HepG2 (cell line): ENCODE data around the gene DCST2. TPM values are rescaled to one million over a fixed set of nuclear protein-coding genes. Genes with fewer than 3 reads are reported as not detected.

ENCODE experiments used
- ATAC-seq: fragments of 200-7000 bp; cut with Tn5 transposase; 3 replicates; pipeline ENCODE4 v1.9.1; 2020; ENCODE audit warnings: mild to moderate bottlenecking, moderate library complexity
- BruUV-seq: library from RNA; stranded (reverse); fragments of 400-500 nt; replicated peaks from 2 replicates; lab custom pipeline; 2021; lab: Mats Ljungman, UMichigan
- CTCF ChIA-PET: fragments of 300-600 bp; formaldehyde crosslinking; extraction: SDS; loops from one replicate; lab custom pipeline; 2021; ENCODE audit warnings: low total read pairs, inconsistent platforms, low intra/inter-chr PET ratio; lab: Yijun Ruan, JAX
- POLR2A ChIA-PET: fragments of 350-600 bp; sonication (Branson Sonifier 250); formaldehyde crosslinking; loops from one replicate; lab custom pipeline; 2020; ENCODE audit warnings: antibody characterized with exemption, inconsistent platforms; lab: Yijun Ruan, JAX
- DNase-seq: peaks from one replicate; pipeline ENCODE4 v3.0.0-alpha.2; 2015; ENCODE audit warnings: low spot score
- FAIRE-seq: peaks from 3 replicates; lab custom pipeline; 2011; peaks lifted over from hg19 to GRCh38; lab: Jason Lieb, UNC
- H2AFZ ChIP-seq: one replicate; pipeline ENCODE4 v1.6.1; 2011; ENCODE audit warnings: low read length, inconsistent platforms
- H3K27ac ChIP-seq: fragments of 300-600 bp; 3 replicates; pipeline ENCODE4 v1.8.0; 2011; ENCODE audit warnings: mixed run types, mild to moderate bottlenecking, mixed read lengths, low read length, inconsistent platforms; ENCODE audit not compliant: insufficient read depth; ENCODE audit errors: extremely low read length
- H3K27me3 ChIP-seq, 2 experiments: fragments of 200-600 bp in 1 of 2; 2 replicates in 1 of 2; 3 replicates in 1 of 2; pipeline versions ENCODE4 v1.6.0 to v1.8.0; 2011; ENCODE audit warnings: low read length in 2 of 2, mild to moderate bottlenecking in 2 of 2, moderate library complexity in 2 of 2, inconsistent platforms in 1 of 2; ENCODE audit not compliant: insufficient read depth in 2 of 2, control insufficient read depth in 1 of 2
- H3K36me3 ChIP-seq, 2 experiments: fragments of 200-600 bp in 1 of 2; replicated peaks in 1 of 2; 2 replicates in 1 of 2; 3 replicates in 1 of 2; pipeline versions ENCODE4 v1.5.1 to v1.8.0; 2011; ENCODE audit warnings: low read length in 2 of 2, inconsistent platforms in 1 of 2; ENCODE audit not compliant: insufficient read depth in 2 of 2, control insufficient read depth in 1 of 2
- H3K4me1 ChIP-seq: 2 replicates; pipeline ENCODE4 v1.5.1; 2012; ENCODE audit warnings: low read length, inconsistent platforms; ENCODE audit not compliant: insufficient read depth
- H3K4me2 ChIP-seq: 2 replicates; pipeline ENCODE4 v1.6.0; 2011; ENCODE audit warnings: low read depth, low read length, inconsistent platforms
- H3K4me3 ChIP-seq, 3 experiments: fragments of 200-600 bp in 1 of 3; sonication (generic), shearing (Covaris generic) in 1 of 3; replicated peaks in 1 of 3; 2 replicates each; pipeline ENCODE4 v1.5.1; 2011 to 2016; ENCODE audit warnings: low read length in 3 of 3, inconsistent platforms in 2 of 3, low read depth in 2 of 3, mild to moderate bottlenecking in 2 of 3, control low read depth in 1 of 3, mixed read lengths in 1 of 3; ENCODE audit not compliant: insufficient read depth in 1 of 3
- H3K79me2 ChIP-seq: one replicate; pipeline ENCODE4 v1.6.1; 2011; ENCODE audit warnings: low read length, inconsistent platforms; ENCODE audit not compliant: insufficient read depth
- H3K9ac ChIP-seq: 2 replicates; pipeline ENCODE4 v1.6.0; 2011; ENCODE audit warnings: mild to moderate bottlenecking, low read depth, low read length, inconsistent platforms; ENCODE audit not compliant: insufficient read depth
- H3K9me3 ChIP-seq: 2 replicates; pipeline ENCODE4 v1.5.1; 2012; ENCODE audit warnings: mild to moderate bottlenecking, low read length
- H4K20me1 ChIP-seq: 2 replicates; pipeline ENCODE4 v1.6.0; 2011; ENCODE audit warnings: inconsistent platforms, mild to moderate bottlenecking, low read length, moderate library complexity; ENCODE audit not compliant: insufficient read depth
- AGO2 ChIP-seq: fragments of 200-400 bp; formaldehyde crosslinking; optimal IDR thresholded peaks from 2 replicates; pipeline ENCODE3; 2017; ENCODE audit warnings: mild to moderate bottlenecking, low read depth, low read length, moderate library complexity
- ESRRA ChIP-seq: sonication (generic); formaldehyde crosslinking; IDR thresholded peaks from 2 replicates; pipeline ENCODE4 v1.5.1; 2020; ENCODE audit warnings: mild to moderate bottlenecking, low read depth, missing genetic modification reagents
- GABPA ChIP-seq, 2 experiments: IDR thresholded peaks; 2 replicates each; pipeline ENCODE4 v1.6.1; 2011 to 2016; ENCODE audit warnings: low read depth in 2 of 2, low read length in 1 of 2, missing biosample characterization in 1 of 2, missing genetic modification characterization in 1 of 2
- KLF16 ChIP-seq, 2 experiments: sonication (generic) in 1 of 2; formaldehyde crosslinking in 1 of 2; IDR thresholded peaks; 2 replicates each; pipeline versions ENCODE4 v1.6.1 to v1.8.0; 2016 to 2023; ENCODE audit warnings: missing genetic modification reagents in 2 of 2, missing compliant biosample characterization in 1 of 2
- MAFF ChIP-seq: IDR thresholded peaks from 2 replicates; pipeline ENCODE4 v1.6.1; 2011; ENCODE audit warnings: low read depth, low read length, improper control_type of control experiment
- NR1H2 ChIP-seq: sonication (generic); formaldehyde crosslinking; IDR thresholded peaks from 2 replicates; pipeline ENCODE4 v1.8.1; 2022; ENCODE audit warnings: low read depth, missing genetic modification reagents, borderline replicate concordance
- NRL ChIP-seq: sonication (generic); formaldehyde crosslinking; IDR thresholded peaks from 2 replicates; pipeline ENCODE4 v1.5.0; 2020; ENCODE audit warnings: missing genetic modification reagents, mild to moderate bottlenecking, moderate library complexity, borderline replicate concordance
- PATZ1 ChIP-seq: sonication (generic); formaldehyde crosslinking; IDR thresholded peaks from 2 replicates; pipeline ENCODE4 v1.4.0; 2020; ENCODE audit warnings: missing genetic modification reagents
- RFXAP ChIP-seq: sonication (generic); formaldehyde crosslinking; IDR thresholded peaks from 2 replicates; pipeline ENCODE4 v1.4.0; 2020; ENCODE audit warnings: missing genetic modification reagents, borderline replicate concordance
- ZBTB33 ChIP-seq: sonication (generic); formaldehyde crosslinking; IDR thresholded peaks from 2 replicates; pipeline ENCODE4 v1.4.0; 2020; ENCODE audit warnings: missing genetic modification reagents
- ZNF232 ChIP-seq: sonication (generic); formaldehyde crosslinking; IDR thresholded peaks from 2 replicates; pipeline ENCODE4 v1.4.0; 2020; ENCODE audit warnings: missing genetic modification reagents, borderline replicate concordance
- ZNF652 ChIP-seq: IDR thresholded peaks from 2 replicates; pipeline ENCODE4 v1.6.1; 2016; ENCODE audit warnings: low read depth, borderline replicate concordance
- WGBS: methylation state at CpG from one replicate; pipeline ENCODE4 v1.1.6; 2017; ENCODE audit warnings: low lambda C conversion rate; 5-methylcytosine and 5-hydroxymethylcytosine counted together
- in situ Hi-C: cut with HindIII; loops from 2 replicates; pipeline ENCODE4 v1.10.0; 2017; ENCODE audit warnings: low pct_unique_long_range_greater_than_20kb; ENCODE audit not compliant: extremely low pct_ligation_motif_present
- intact Hi-C: fragments of 100-400 bp; cut with micrococcal nuclease; formaldehyde crosslinking; loops from one replicate; pipeline ENCODE4 v1.10.0; 2022; ENCODE audit not compliant: unreplicated experiment
- polyA plus RNA-seq, 8 experiments: library from polyadenylated mRNA; depleted of rRNA in 3 of 8; stranded (reverse) in 7 of 8; unstranded in 1 of 8; fragments of >200 nt; fragmentation: Illumina TruSeq in 4 of 8; extraction: Trizol in 4 of 8; gene quantifications; 2 replicates each; pipeline versions ENCODE4 v1.2.1 to v1.2.3, GENCODE V29; 2011 to 2016; ENCODE audit warnings: low read depth in 4 of 8, missing spikeins in 1 of 8, mixed read lengths in 1 of 8; ENCODE audit not compliant: insufficient read depth in 1 of 8
- total RNA-seq, 5 experiments: library from RNA; depleted of rRNA; stranded (reverse); fragments of >200 nt; fragmentation: Illumina TruSeq; extraction: Trizol; gene quantifications; 2 replicates each; pipeline ENCODE4 v1.2.3, GENCODE V29; 2016; ENCODE audit warnings: low read depth in 1 of 5
- TF ChIP-seq, protein P1 (sequence below): sonication (generic); formaldehyde crosslinking; conservative IDR thresholded peaks from 2 replicates; pipeline ENCODE4 v1.8.0; 2022; ENCODE audit warnings: missing genetic modification reagents

Gene DCST2
- total and polyA plus RNA-seq, 2 of the 13 experiments (the other 11 are each of a cell fraction or from before 2014, with no cell fraction given): 0.74 TPM; not detected in 1

DNA sequence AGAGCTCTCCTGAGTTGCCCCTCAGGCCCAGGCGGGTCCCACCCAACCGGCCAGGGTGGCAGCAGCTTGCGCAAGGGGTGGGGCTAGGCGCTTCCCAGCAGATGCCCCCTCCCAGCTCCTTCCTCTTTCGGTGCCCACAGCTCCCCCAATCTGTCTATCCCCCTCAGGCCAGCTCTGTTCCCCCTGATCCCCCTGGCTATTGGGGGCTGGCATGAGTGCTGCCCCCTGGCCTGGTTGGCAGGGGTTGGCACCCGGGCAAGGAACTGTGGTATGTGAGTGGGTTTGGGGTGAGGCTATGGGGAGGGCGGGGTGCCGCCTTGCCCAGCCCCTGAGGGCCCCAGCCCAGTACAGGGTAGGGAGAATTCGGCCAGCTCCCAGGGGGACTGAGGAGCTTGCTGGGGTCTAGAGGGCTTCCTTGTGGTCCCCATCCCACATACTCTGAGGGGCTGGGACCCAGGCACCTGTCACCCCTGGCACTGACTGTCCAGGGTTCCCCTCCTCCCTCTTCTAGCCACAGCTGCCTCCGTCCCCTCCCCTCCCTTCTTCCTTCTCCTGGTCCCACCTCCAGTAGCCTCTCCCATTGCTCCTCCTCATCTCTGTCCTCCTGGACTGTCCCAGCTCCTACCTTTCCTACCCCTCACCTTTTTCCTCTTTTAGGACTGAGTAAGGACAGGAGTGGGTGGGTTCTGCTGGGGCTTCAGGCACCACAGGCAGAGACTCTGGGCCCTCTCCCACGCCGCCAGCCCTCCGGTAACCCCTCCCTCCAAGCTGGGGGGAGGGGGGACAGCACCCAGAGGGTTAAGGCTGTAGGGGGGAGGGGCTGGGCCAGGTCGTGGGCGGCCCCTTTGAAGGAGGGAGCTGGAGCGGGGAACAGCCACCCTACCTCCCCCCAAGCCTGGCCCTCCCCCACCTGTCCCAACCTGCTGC, 25.3 kb downstream of the DCST2 start:
- Histone ChIP-seq H3K4me1 (peaks cover 93% of the 10 kb centered on the region), H2AFZ (no peak overlapping the region), H3K9me3 (no peaks in the 10 kb centered on the region), H3K4me3 (no peak overlapping the region; a peak in 1 of 6 replicates), H4K20me1 (peaks cover 10% of the 10 kb centered on the region; the same call in 1 of the 2 replicates), H3K36me3 (peaks cover 3 to 16% of the 10 kb centered on the region in 2 experiments; a peak in 3 of 5 replicates), H3K9ac (peak overlapping the region; percentile 10; the same call in 1 of the 2 replicates), H3K27me3 (no peaks in the 10 kb centered on the region), H3K27ac (peak overlapping the region; percentile 30), H3K4me2 (no peak overlapping the region), H3K79me2 (peaks cover 41% of the 10 kb centered on the region)
- in situ Hi-C loops: no loop called here
- ATAC-seq (no peak), DNase-seq (no peak), FAIRE-seq (no peak)
- intact Hi-C loops: no loop called here
- TF ChIP-seq MAFF: no peak
- no peak for TF ChIP-seq NR1H2 (CRISPR knock-in tag)
- TF ChIP-seq ZBTB33 (CRISPR knock-in tag): 0 out of 2 replicates have a peak, but pooled peaks have one; percentile 8
- 0 out of 2 replicates have a peak, but pooled peaks have one; percentile 43 for TF ChIP-seq ZNF652
- TF ChIP-seq ESRRA: no peak
- peak; percentile 25; the same call in 1 of the 2 replicates for TF ChIP-seq PATZ1
- no peak for TF ChIP-seq RFXAP (CRISPR knock-in tag)
- peak; percentile 43; the same call in 1 of the 2 replicates for TF ChIP-seq NRL (CRISPR knock-in tag)
- TF ChIP-seq, protein P1, sequence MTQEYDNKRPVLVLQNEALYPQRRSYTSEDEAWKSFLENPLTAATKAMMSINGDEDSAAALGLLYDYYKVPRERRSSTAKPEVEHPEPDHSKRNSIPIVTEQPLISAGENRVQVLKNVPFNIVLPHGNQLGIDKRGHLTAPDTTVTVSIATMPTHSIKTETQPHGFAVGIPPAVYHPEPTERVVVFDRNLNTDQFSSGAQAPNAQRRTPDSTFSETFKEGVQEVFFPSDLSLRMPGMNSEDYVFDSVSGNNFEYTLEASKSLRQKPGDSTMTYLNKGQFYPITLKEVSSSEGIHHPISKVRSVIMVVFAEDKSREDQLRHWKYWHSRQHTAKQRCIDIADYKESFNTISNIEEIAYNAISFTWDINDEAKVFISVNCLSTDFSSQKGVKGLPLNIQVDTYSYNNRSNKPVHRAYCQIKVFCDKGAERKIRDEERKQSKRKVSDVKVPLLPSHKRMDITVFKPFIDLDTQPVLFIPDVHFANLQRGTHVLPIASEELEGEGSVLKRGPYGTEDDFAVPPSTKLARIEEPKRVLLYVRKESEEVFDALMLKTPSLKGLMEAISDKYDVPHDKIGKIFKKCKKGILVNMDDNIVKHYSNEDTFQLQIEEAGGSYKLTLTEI (CRISPR knock-in tag): no peak
- peak; percentile 34 for TF ChIP-seq AGO2
- TF ChIP-seq GABPA (IDR thresholded peaks at IDR 0.05; ENCODE audit: low read depth, low read length): no peak
- TF ChIP-seq GABPA (CRISPR knock-in tag; IDR thresholded peaks at IDR 0.05; ENCODE audit: low read depth): no peak
- TF ChIP-seq ZNF232: no peak
- no peak for TF ChIP-seq KLF16 (CRISPR knock-in tag; IDR thresholded peaks at IDR 0.05)
- BruUV-seq: no TSS peak
- 91% methylated on average over 4 of the region's 16 CpGs for WGBS
- POLR2A ChIA-PET: interaction anchor here (0.8 to 0.9 kb wide), 2 partner anchors 9 kb away, joined by 3 read pairs; no protein-coding TSS in a partner anchor
- CTCF ChIA-PET: no interaction called here
